GM12878 (cell line): ENCODE data around the gene HS6ST3.

ENCODE experiments used
- ATF2 ChIP-seq: IDR thresholded peaks from 2 replicates; pipeline ENCODE4 v1.6.1; 2012; ENCODE audit warnings: low read length, inconsistent platforms
- BCLAF1 ChIP-seq: fragments of 450-650 bp; IDR thresholded peaks from 2 replicates; pipeline ENCODE4 v1.6.1; 2017; ENCODE audit warnings: antibody characterized with exemption, mild to moderate bottlenecking, moderate library complexity
- BHLHE40 ChIP-seq, 2 experiments: fragments of 450-650 bp in 1 of 2; IDR thresholded peaks; 2 replicates each; pipeline ENCODE4 v1.6.1; 2011 to 2017; ENCODE audit warnings: low read depth in 2 of 2, borderline replicate concordance in 1 of 2, improper control_type of control experiment in 1 of 2, low read length in 1 of 2, mild to moderate bottlenecking in 1 of 2
- CTCF ChIP-seq, 3 experiments: IDR thresholded peaks in 2 of 3; conservative IDR thresholded peaks in 1 of 3; 2 replicates each; pipeline ENCODE4 v1.5.1; 2011; ENCODE audit warnings: low read depth in 3 of 3, low read length in 3 of 3, mild to moderate bottlenecking in 3 of 3, control low read depth in 2 of 3, moderate library complexity in 2 of 3, inconsistent platforms in 1 of 3, mixed read lengths in 1 of 3; ENCODE audit not compliant: control insufficient read depth in 2 of 3, insufficient read depth in 1 of 3; ENCODE audit errors: extremely low read depth in 1 of 3
- EP300 ChIP-seq, 2 experiments: fragments of 150-350 bp in 1 of 2; IDR thresholded peaks; 2 replicates each; pipeline ENCODE4 v1.6.1; 2011 to 2012; ENCODE audit warnings: low read depth in 2 of 2, low read length in 2 of 2, borderline replicate concordance in 1 of 2, improper control_type of control experiment in 1 of 2, inconsistent platforms in 1 of 2; ENCODE audit not compliant: control insufficient read depth in 1 of 2
- HDAC6 ChIP-seq: fragments of 200-600 bp; sonication (generic); IDR thresholded peaks from one replicate; pipeline ENCODE4 v1.8.0; 2017; ENCODE audit warnings: antibody characterized with exemption; ENCODE audit not compliant: unreplicated experiment
- MLLT1 ChIP-seq: fragments of 450-650 bp; IDR thresholded peaks from 2 replicates; pipeline ENCODE4 v1.6.1; 2016; ENCODE audit warnings: mild to moderate bottlenecking
- MXI1 ChIP-seq: fragments of 150-350 bp; IDR thresholded peaks from 2 replicates; pipeline ENCODE4 v1.6.1; 2011; ENCODE audit warnings: low read depth, mild to moderate bottlenecking, inconsistent platforms, low read length, improper control_type of control experiment
- NFYA ChIP-seq: IDR thresholded peaks from 2 replicates; pipeline ENCODE4 v1.6.1; 2011; ENCODE audit warnings: low read depth, mild to moderate bottlenecking, low read length, improper control_type of control experiment, borderline replicate concordance
- POLR2A ChIP-seq: IDR thresholded peaks from 2 replicates; pipeline ENCODE4 v1.6.1; 2011; ENCODE audit warnings: low read depth, mild to moderate bottlenecking, low read length
- POLR2AphosphoS2 ChIP-seq: IDR thresholded peaks from 2 replicates; pipeline ENCODE4 v1.6.1; 2011; ENCODE audit warnings: low read depth, mild to moderate bottlenecking, low read length, improper control_type of control experiment, moderate library complexity
- RFX5 ChIP-seq: IDR thresholded peaks from 2 replicates; pipeline ENCODE4 v1.6.1; 2011; ENCODE audit warnings: low read depth, low read length, improper control_type of control experiment
- ZBTB33 ChIP-seq: fragments of 450-650 bp; IDR thresholded peaks from 2 replicates; pipeline ENCODE4 v1.6.1; 2017; ENCODE audit warnings: mild to moderate bottlenecking

- TF ChIP-seq EP300 (IDR thresholded peaks at IDR 0.05; ENCODE audit: borderline replicate concordance in 1 of 2, control insufficient read depth in 1 of 2, low read depth in 2 of 2, low read length in 2 of 2) = no peak
- no peak for TF ChIP-seq MLLT1
- TF ChIP-seq POLR2A = no peak
- no peak for TF ChIP-seq NFYA
- TF ChIP-seq MXI1 = no peak
- no peak for TF ChIP-seq HDAC6
- no peak for TF ChIP-seq ZBTB33
- no peak for TF ChIP-seq BHLHE40 (IDR thresholded peaks at IDR 0.05; ENCODE audit: borderline replicate concordance in 1 of 2, low read depth in 2 of 2, low read length in 1 of 2)
- no peak for TF ChIP-seq ATF2
- no peak for TF ChIP-seq RFX5
- TF ChIP-seq POLR2AphosphoS2 = no peak
- TF ChIP-seq CTCF (IDR thresholded peaks at IDR 0.05 in 2 of 3, conservative IDR thresholded peaks at IDR 0.05 in 1 of 3; ENCODE audit: control insufficient read depth in 2 of 3, extremely low read depth in 1 of 3, insufficient read depth in 1 of 3, low read depth in 3 of 3, low read length in 3 of 3) = no peak
- TF ChIP-seq BCLAF1 = no peak
Observed at GRCh38 chr13:96093296-96094006, 3.5 kb downstream of the HS6ST3 start.
